Hepatocyte (in vitro differentiated cells): ENCODE data around the gene PDE11A.

ENCODE experiments used
- EZH2 ChIP-seq: fragments of 200-600 bp; sonication (generic); IDR thresholded peaks from 2 replicates; pipeline ENCODE4 v1.6.1; 2016; ENCODE audit warnings: antibody characterized with exemption, mild to moderate bottlenecking, borderline replicate concordance
- EZH2phosphoT487 ChIP-seq: fragments of 200-600 bp; sonication (generic); IDR thresholded peaks from one replicate; pipeline ENCODE4 v1.6.1; 2018; ENCODE audit warnings: antibody characterized with exemption, mild to moderate bottlenecking, low read depth, moderate library complexity; ENCODE audit not compliant: unreplicated experiment, severe bottlenecking
- TF ChIP-seq, protein P1 (sequence below): fragments of 200-600 bp; sonication (generic); IDR thresholded peaks from 2 replicates; pipeline ENCODE4 v1.5.1; 2016; ENCODE audit warnings: antibody characterized with exemption, mild to moderate bottlenecking; ENCODE audit not compliant: poor library complexity

DNA sequence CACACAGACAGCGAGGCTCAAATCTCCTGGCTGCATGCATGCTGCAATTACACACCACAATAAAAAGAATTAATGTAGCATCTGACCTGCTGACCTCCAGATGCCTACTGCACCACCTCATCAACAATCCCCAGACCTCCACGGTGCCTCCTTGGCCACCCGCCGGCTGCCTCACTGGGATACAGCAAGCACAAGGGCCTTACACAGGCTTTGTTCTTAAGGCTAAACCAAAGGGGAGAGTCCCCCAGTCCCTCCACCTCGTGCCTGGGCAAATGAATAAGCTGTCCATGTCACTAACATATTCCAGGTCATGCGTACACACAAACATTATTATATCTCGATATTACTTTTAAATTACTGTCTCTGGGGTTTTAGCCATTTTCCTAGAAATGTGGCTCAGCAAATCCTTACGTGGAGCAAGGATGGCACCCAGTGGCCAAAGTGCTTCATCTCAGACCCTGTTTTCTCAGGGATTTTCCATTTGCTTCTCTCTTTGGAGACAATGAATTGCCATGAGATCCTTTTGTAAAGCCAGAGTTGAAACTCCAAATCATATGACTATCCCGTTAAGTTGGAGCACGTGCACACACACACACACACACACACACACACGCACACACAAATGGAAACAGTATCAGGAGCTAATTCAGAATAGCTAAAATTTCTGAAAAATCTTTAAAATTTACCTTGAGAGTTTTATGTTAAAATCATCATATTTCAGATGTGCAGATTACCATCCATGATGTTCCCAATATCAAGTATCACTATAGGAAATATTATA is 313.8 kb downstream of the PDE11A start:
- TF ChIP-seq, protein P1, sequence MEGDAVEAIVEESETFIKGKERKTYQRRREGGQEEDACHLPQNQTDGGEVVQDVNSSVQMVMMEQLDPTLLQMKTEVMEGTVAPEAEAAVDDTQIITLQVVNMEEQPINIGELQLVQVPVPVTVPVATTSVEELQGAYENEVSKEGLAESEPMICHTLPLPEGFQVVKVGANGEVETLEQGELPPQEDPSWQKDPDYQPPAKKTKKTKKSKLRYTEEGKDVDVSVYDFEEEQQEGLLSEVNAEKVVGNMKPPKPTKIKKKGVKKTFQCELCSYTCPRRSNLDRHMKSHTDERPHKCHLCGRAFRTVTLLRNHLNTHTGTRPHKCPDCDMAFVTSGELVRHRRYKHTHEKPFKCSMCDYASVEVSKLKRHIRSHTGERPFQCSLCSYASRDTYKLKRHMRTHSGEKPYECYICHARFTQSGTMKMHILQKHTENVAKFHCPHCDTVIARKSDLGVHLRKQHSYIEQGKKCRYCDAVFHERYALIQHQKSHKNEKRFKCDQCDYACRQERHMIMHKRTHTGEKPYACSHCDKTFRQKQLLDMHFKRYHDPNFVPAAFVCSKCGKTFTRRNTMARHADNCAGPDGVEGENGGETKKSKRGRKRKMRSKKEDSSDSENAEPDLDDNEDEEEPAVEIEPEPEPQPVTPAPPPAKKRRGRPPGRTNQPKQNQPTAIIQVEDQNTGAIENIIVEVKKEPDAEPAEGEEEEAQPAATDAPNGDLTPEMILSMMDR = peak; percentile 80
- no peak for TF ChIP-seq EZH2
- no peak for TF ChIP-seq EZH2phosphoT487
